C4-2B (cell line): Measurements from ENCODE around the gene SEMA3B.

Source experiments
- H3K27ac ChIP-seq: fragments of 450-650 bp; 2 replicates; pipeline ENCODE4 v1.5.1; 2017
- CTCF ChIP-seq: fragments of 450-650 bp; conservative IDR thresholded peaks from 2 replicates; pipeline ENCODE4 v1.5.1; 2017; ENCODE audit warnings: mild to moderate bottlenecking
- ZFX ChIP-seq: fragments of 450-650 bp; IDR thresholded peaks from 2 replicates; pipeline ENCODE4 v1.6.1; 2017

SEMA3B gene

DNA sequence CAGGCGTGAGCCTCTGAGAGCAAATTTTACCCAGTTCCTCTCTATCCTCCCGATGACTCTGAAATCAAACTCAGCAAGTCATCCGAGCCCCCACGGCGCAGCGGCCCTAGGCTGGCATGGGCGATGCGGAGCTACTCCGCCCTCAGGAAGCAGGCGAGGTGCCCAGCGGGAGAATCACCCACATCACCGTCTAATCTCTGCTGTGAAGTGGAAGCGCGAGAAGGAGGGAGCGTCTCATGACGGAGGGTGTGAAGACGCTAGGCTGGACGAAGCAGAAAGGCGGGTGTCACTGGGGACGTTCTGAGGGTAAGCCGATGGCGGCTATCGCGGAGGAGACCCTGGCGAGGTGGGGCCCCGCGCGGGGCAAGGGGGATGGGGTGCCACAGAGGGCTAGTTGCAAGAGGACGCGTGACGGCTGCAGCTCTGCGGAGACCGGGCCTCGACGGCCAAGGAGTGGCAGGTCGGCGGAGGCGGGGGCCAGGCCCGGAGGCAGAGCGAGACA lies 42.0 kb upstream of the SEMA3B start:
- TF ChIP-seq ZFX: no peak; the same call in 1 of the 2 replicates
- no peak for TF ChIP-seq CTCF
- peak overlapping the region; percentile 79 for H3K27ac ChIP-seq

- peak overlapping the region; percentile 79 for H3K27ac ChIP-seq
- 0 out of 2 replicates have a peak, but pooled peaks have one; percentile 38 for TF ChIP-seq ZFX
- TF ChIP-seq CTCF: peak; percentile 92
Observed at GRCh38 chr3:50227390-50228183, 41.4 kb upstream of the SEMA3B start.

DNA sequence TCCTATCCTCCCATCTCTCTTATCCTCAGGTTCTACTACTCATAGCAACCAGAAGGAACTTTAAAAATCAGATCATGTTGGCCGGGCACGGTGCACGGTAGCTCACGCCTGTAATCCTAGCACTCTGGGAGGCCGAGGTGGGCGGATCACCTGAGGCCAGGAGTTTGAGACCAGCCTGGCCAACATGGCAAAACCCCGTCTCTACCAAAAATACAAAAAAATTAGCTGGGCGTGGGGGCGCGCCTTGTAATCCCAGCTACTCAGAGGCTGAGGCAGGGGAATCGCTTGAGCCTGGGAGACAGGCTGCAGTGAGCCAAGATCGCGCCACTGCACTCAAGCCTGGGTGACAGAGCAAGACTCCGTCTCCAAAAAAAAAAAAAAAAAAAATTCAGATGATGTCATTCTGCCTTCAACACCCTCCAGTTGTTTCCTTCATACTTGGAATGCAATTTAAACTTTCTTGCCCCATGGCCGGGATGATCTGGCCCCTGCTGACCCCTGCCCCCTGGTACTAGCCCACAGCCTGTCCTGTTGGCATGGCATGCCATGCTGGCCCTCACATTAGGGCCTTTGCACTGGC lies 40.7 kb upstream of the SEMA3B start:
- peak overlapping the region; percentile 79 for H3K27ac ChIP-seq

- H3K27ac ChIP-seq: no peak overlapping the region; the same call in 1 of the 2 replicates
- TF ChIP-seq ZFX (no peak), CTCF (no peak)
Observed at GRCh38 chr3:50229490-50229889, 39.5 kb upstream of the SEMA3B start.

DNA sequence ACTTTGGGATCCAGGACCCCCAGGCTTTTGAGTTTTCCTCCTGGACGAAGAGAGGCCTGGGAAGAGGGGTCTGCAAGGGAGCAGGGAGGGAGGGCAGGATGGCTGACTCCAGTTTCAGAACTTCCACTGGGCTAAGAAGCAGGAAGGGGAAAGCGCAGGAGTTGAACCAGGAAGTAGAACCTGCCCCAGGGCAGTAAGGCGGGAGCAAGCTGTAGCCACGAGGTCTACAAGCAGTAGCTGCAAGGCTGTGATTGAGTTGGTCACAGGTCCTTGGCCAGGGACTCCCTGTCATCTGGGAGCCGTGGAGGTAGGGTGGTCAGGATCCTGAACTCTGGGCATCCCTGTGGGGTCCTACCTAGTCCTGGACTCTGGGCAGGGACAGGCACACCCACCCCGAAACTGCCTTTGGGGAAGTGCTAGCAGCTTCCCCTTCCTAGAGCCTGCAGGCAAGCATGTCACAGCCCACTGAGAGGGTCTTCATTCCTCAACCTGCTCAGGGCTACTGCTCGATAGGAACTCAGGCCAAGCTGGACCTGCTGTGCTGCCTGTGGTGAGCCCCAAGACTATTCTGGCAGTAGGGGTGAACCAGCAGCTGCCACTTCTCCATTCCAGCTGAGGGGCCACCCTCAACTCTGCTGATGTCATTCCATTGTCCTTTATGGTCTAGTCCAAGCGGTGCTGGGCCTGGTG lies 38.7 kb upstream of the SEMA3B start:
- TF ChIP-seq ZFX: no peak
- no peak for TF ChIP-seq CTCF

DNA sequence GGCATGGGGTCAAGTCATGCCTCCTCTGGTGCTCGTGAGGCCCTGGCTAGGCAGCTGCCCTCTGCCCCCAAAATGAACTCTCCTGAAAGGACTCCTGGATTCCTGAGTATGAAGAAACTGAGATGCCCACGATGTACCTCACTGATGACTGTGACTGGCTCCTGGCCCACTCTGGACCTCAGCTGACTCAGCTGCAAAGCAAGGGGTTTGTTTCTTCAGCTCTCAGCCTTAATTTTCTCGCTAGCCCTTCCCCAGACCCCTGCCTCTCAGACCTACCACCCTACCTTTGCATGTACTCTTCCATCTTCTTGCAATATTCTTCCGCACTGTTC lies 38.2 kb upstream of the SEMA3B start:
- TF ChIP-seq ZFX (no peak), CTCF (no peak)
- no peak overlapping the region for H3K27ac ChIP-seq

More for the DNA sequence above, 38.7 kb upstream of the SEMA3B start:
- 0 out of 2 replicates have a peak overlapping the region, but pooled peaks have one; percentile 4 for H3K27ac ChIP-seq

DNA sequence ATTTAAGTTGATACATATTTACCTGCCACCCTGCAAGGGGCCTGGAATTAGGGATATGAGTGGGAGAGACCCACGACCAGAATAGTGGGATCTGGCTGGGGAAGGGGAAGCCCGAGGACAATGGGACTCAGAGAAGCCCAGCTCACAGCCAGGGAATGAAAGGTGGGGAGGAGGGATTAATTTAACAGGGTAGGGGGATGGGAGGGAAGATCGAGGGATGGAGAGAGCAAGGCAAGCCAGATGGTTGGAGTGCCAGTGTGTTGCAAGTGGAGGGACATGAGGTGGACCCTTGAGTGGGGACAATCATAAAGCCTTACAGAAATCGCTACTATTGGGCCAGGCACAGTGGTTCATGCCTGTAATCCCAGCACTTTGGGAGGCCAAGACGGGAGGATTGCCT lies 37.4 kb upstream of the SEMA3B start:
- TF ChIP-seq CTCF (no peak), ZFX (no peak)
- no peak overlapping the region for H3K27ac ChIP-seq
